Calu3 (cell line): ENCODE data around the gene MAN1C1. TPM values are rescaled to one million over a fixed set of nuclear protein-coding genes. Genes with fewer than 3 reads are reported as not detected.

ENCODE experiments used
- BruUV-seq: library from RNA; stranded (reverse); fragments of 400-500 nt; replicated peaks from 2 replicates; lab custom pipeline; 2021; lab: Mats Ljungman, UMichigan
- CTCF ChIA-PET: fragments of 300-600 bp; sonication (Branson Sonifier 250); formaldehyde crosslinking; loops from one replicate; lab custom pipeline; 2022; ENCODE audit warnings: antibody characterized with exemption; lab: Charles Lee
- DNase-seq: peaks from one replicate; pipeline ENCODE4 v3.0.0; 2022
- H3K27ac Mint-ChIP-seq: one replicate; pipeline ENCODE4 v1.8.0; 2022; ENCODE audit warnings: mixed read lengths; ENCODE audit not compliant: unreplicated experiment
- H3K27me3 Mint-ChIP-seq: one replicate; pipeline ENCODE4 v1.8.0; 2022; ENCODE audit warnings: mixed read lengths; ENCODE audit not compliant: unreplicated experiment
- H3K36me3 Mint-ChIP-seq: one replicate; pipeline ENCODE4 v1.8.0; 2022; ENCODE audit warnings: mild to moderate bottlenecking, moderate library complexity, mixed read lengths; ENCODE audit not compliant: insufficient read depth, unreplicated experiment
- H3K4me1 Mint-ChIP-seq: one replicate; pipeline ENCODE4 v1.8.0; 2022; ENCODE audit warnings: mild to moderate bottlenecking, low read depth, mixed read lengths; ENCODE audit not compliant: unreplicated experiment
- H3K4me3 Mint-ChIP-seq: one replicate; pipeline ENCODE4 v1.8.0; 2022; ENCODE audit warnings: mild to moderate bottlenecking, low read depth, moderate library complexity, mixed read lengths; ENCODE audit not compliant: unreplicated experiment
- H3K9me3 Mint-ChIP-seq: one replicate; pipeline ENCODE4 v1.8.0; 2022; ENCODE audit warnings: low read depth, mixed read lengths; ENCODE audit not compliant: unreplicated experiment
- CTCF ChIP-seq: fragments of 200-600 bp; IDR thresholded peaks from one replicate; pipeline ENCODE4 v1.8.0; 2022; ENCODE audit warnings: antibody characterized with exemption; ENCODE audit not compliant: unreplicated experiment
- intact Hi-C: fragments of 100-400 bp; cut with micrococcal nuclease; formaldehyde crosslinking; loops from one replicate; pipeline ENCODE4 v1.10.0; 2022; ENCODE audit not compliant: unreplicated experiment
- total RNA-seq: library from RNA; stranded (reverse); gene quantifications from 2 replicates; pipeline ENCODE4 v1.2.3, GENCODE V29; 2022

The MAN1C1 gene
- total RNA-seq, 1 experiment from 2014 or later, result 0.14 TPM

GRCh38 chr1:25817840-25818501 is 201.4 kb downstream of the MAN1C1 start:
- DNase-seq, result no peak
- no peaks in the 10 kb centered on the region for H3K9me3 Mint-ChIP-seq
- H3K4me3 Mint-ChIP-seq, result peak overlapping the region; percentile 77
- peak overlapping the region; percentile 40 for H3K27ac Mint-ChIP-seq
- peaks cover 32% of the 10 kb centered on the region for H3K4me1 Mint-ChIP-seq
- TF ChIP-seq CTCF, result no peak
- BruUV-seq, result no TSS peak
- no peaks in the 10 kb centered on the region for H3K27me3 Mint-ChIP-seq
- H3K36me3 Mint-ChIP-seq, result peaks cover 42% of the 10 kb centered on the region
- CTCF ChIA-PET, result interaction anchor here (0.7 kb wide), 1 partner anchor 19 kb away, joined by 3 read pairs; no protein-coding TSS in a partner anchor
- intact Hi-C loops, result no loop called here

DNA sequence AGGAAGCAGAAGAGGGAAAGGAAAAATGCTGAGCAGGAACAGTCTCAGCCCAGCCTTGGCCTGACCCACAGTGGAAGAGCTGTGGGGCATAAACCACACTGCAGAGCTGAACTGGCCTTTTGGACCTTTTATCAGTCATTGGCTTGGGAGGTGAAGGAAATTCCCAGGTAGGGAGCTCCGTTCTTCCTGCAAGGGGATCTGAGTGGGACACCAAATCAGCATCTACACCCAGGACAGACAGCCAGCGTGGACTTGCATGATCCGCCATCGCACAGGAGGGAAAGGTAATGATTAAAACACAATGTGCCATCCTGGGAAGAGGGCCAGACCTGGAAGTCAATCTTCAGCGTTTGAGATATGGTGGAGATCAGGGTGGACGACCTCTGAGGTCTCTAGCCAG is 202.0 kb downstream of the MAN1C1 start:
- BruUV-seq, result no TSS peak

DNA sequence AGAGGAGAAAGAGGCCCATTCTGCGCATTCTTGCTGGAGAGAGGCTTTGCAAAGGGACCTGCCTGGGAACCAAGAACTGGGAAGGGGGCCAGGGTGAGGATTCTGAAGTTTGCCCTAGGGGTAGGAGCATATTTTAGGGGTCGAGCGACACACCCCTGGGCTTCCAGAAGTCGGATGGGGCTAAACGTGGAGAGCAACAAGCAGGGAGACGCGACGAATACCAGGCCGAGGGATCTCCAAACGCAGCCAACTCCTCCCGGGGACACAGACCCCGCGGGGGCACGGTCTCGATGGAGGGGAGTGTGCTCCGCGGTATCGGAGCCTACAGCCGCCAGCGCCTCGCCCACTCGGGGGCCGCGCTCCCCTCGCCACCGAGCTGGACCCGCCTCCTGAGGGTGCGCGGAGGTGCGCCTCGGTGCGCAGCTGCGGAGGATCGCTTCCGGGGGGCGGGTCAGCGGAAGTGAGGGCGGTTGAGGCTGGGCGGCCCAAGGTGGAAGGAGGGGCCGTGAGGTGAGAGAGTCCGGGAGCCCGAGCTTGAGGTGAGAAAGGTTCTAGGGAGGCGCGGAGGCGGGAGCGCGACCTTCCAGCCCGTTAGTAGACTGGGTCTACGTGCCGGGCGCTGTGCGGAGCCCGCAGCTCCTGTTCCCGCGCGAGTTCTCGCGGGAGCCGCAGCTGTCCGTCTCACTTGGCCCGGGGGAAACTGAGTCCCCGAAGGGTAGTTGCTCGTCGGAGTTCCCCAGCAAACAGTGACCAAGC is 203.1 kb downstream of the MAN1C1 start, which contains the start of gene MTFR1L:
MTFR1L (plus strand) TSS at position 464 of the 756 bp plus-strand sequence. CDS start 3,151 bp downstream, outside the sequence.
- intact Hi-C loops, result no loop called here
- Mint-ChIP-seq H3K4me1 (peaks cover 32% of the 10 kb centered on the region), H3K4me3 (peak within 1 kb of the TSS; percentile 77), H3K27me3 (no peaks in the 10 kb centered on the region), H3K36me3 (peaks cover 41% of the 10 kb centered on the region), H3K9me3 (no peaks in the 10 kb centered on the region), H3K27ac (peak within 1 kb of the TSS; percentile 81)
- TF ChIP-seq CTCF, result no peak
- peak; percentile 81 for DNase-seq
- BruUV-seq, result no TSS peak
- CTCF ChIA-PET, result interaction anchor here (0.6 to 1.0 kb wide), 2 partner anchors 178 to 300 kb away, joined by 4 to 6 read pairs; partner anchors contain the start of gene PAFAH2

More for the DNA sequence above, 202.0 kb downstream of the MAN1C1 start:
- no peak for TF ChIP-seq CTCF
- no peaks in the 10 kb centered on the region for H3K9me3 Mint-ChIP-seq
- H3K36me3 Mint-ChIP-seq, result peaks cover 43% of the 10 kb centered on the region
- H3K4me3 Mint-ChIP-seq, result peak overlapping the region; percentile 77
- intact Hi-C loops, result no loop called here
- H3K27ac Mint-ChIP-seq, result peak overlapping the region; percentile 81
- H3K27me3 Mint-ChIP-seq, result no peaks in the 10 kb centered on the region
- no peak for DNase-seq
- peaks cover 32% of the 10 kb centered on the region for H3K4me1 Mint-ChIP-seq
- CTCF ChIA-PET, result interaction anchor here (0.7 to 0.8 kb wide), 2 partner anchors 18 to 52 kb away, joined by 3 to 9 read pairs; no protein-coding TSS in a partner anchor

DNA sequence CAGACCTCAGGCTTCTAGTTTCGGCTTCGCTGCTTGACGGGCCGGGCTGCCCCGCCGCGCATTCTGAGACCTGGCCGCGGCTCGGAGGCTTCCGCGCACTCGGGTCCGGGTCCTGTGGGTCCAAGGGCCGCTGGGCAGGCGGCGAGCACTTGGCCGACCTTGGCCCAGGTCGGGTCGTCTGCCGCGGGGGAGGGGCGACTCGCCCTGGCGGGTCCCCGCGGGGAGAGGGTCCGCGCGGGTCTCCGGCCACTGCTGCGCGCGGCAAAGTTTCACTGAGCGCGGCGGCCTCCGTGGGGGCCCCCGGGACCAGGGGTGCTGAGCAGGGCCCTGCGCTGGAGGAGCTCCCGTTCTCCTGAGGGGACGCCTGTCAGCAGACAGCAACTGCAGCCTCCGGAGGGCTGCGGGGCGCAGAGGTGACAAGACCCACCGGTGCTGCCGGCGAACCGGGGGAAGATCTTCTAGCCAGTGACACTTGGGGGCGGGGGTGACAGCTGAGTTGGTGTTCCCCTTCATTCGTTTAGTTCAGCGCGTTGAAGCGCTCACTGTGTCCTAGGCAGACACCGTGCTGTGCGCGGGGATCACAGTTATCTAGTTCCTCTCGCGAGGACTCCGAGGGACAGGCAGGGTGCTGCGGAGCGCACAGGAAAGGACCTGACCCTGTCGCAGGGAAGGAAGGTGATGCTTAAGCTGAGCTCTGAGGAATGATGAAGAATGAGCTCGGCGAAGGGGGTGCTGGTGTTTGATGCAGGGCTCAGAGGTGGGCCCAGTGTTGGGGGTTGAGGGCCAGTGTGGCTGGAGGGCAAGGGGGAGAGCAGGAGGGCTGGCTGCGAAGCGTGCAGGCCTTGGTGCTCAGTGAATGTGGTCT is 203.9 kb downstream of the MAN1C1 start:
- Mint-ChIP-seq H3K36me3 (peaks cover 41% of the 10 kb centered on the region), H3K4me3 (peak overlapping the region; percentile 77), H3K4me1 (peaks cover 32% of the 10 kb centered on the region), H3K27ac (peak overlapping the region; percentile 64), H3K9me3 (no peaks in the 10 kb centered on the region), H3K27me3 (no peaks in the 10 kb centered on the region)
- intact Hi-C loops, result no loop called here
- peak; percentile 31 for DNase-seq
- no peak for TF ChIP-seq CTCF
- BruUV-seq, result no TSS peak
- CTCF ChIA-PET, result interaction anchor here (1.0 kb wide), 1 partner anchor 177 kb away, joined by 4 read pairs; the partner anchor contains the start of gene PAFAH2
